ENCODE results near the gene PLPPR4.

- no peak for TF ChIP-seq RAD21 (IDR thresholded peaks at IDR 0.05; ENCODE audit: low read depth)
- no peak for TF ChIP-seq CTCF (IDR thresholded peaks at IDR 0.05 in 2 of 3, conservative IDR thresholded peaks at IDR 0.05 in 1 of 3; ENCODE audit: borderline replicate concordance in 1 of 3, insufficient read depth in 1 of 3, low read depth in 2 of 3, low read length in 2 of 3)
- no peak for TF ChIP-seq MAX (IDR thresholded peaks at IDR 0.05)
- no peak for TF ChIP-seq REST (IDR thresholded peaks at IDR 0.05; ENCODE audit: low read depth)
- TF ChIP-seq EZH2phosphoT487 (IDR thresholded peaks at IDR 0.05; ENCODE audit: borderline replicate concordance) = no peak
- TF ChIP-seq EZH2 (IDR thresholded peaks at IDR 0.05) = no peak
- no peak for TF ChIP-seq POLR2A (IDR thresholded peaks at IDR 0.05; ENCODE audit: borderline replicate concordance, extremely low read depth, insufficient read depth, insufficient read length)
- no peak for TF ChIP-seq JUND (IDR thresholded peaks at IDR 0.05)
- no peak for TF ChIP-seq ATF3 (IDR thresholded peaks at IDR 0.05)
- TF ChIP-seq YY1 (IDR thresholded peaks at IDR 0.05; ENCODE audit: extremely low read depth, insufficient replicate concordance, low read depth, low read length) = no peak
- no peak for TF ChIP-seq SIN3A (IDR thresholded peaks at IDR 0.05; ENCODE audit: low read depth)
Observed at GRCh38 chr1:99327357-99327756, 63.1 kb downstream of the PLPPR4 start.

All from HCT116 (cell line).